Measurements from ENCODE around the gene PIK3IP1. TPM values are rescaled to one million over a fixed set of nuclear protein-coding genes. Genes with fewer than 3 reads are reported as not detected.
A peak's percentile ranks its signal among the peaks of the same experiment; 100 is the strongest.

The PIK3IP1 gene
- total and polyA plus RNA-seq, 10 donors = 36.1 to 152 (median 97.8) TPM

GRCh38 chr22:31284281-31285155, 7.8 kb downstream of the PIK3IP1 start:
- DNase-seq = no peak
- Histone ChIP-seq H3K9me3 (no peaks in the 10 kb centered on the region), H3K27ac (peak overlapping the region; percentile 98 to 100 (median 99)), H3K4me3 (peak overlapping the region in 1 of 8 donors; percentile 40), H3K27me3 (replicated peaks in 1 of 7) (no peaks in the 10 kb centered on the region), H3K4me1 (peaks cover 42 to 100% (median 82%) of the 10 kb centered on the region in 6 donors), H3K36me3 (peaks cover 3 to 99% (median 71%) of the 10 kb centered on the region in 6 donors)
- TF ChIP-seq POLR2A (IDR thresholded peaks at IDR 0.05) (no peak), POLR2AphosphoS5 (IDR thresholded peaks at IDR 0.05) (peak in 2 of 3 donors; percentile 70)
- WGBS, 5 donors = 21 to 27% (median 25%) methylated on average over 3 of the region's 3 CpGs
- intact Hi-C loops (cut with DNase I; ENCODE audit: low total_unique reads) = no loop called here

- Histone ChIP-seq H3K27ac (peak overlapping the region in 7 of 8 donors; percentile 7 to 99 (median 98)), H3K4me1 (peaks cover 27 to 99% (median 66%) of the 10 kb centered on the region in 6 donors), H3K27me3 (replicated peaks in 1 of 7) (no peaks in the 10 kb centered on the region), H3K9me3 (no peaks in the 10 kb centered on the region), H3K36me3 (peaks cover 3 to 99% (median 73%) of the 10 kb centered on the region in 6 donors), H3K4me3 (no peak overlapping the region)
- WGBS, 5 donors = 78 to 86% (median 85%) methylated on average over 5 to 8 of the region's 8 CpGs
- TF ChIP-seq POLR2AphosphoS5 (IDR thresholded peaks at IDR 0.05) (peak; percentile 44 to 82 (median 51)), POLR2A (IDR thresholded peaks at IDR 0.05) (no peak)
- DNase-seq = no peak
- intact Hi-C loops (cut with DNase I; ENCODE audit: low total_unique reads) = no loop called here
These were observed 9.4 kb downstream of the PIK3IP1 start for GRCh38 chr22:31282748-31283468.

DNA sequence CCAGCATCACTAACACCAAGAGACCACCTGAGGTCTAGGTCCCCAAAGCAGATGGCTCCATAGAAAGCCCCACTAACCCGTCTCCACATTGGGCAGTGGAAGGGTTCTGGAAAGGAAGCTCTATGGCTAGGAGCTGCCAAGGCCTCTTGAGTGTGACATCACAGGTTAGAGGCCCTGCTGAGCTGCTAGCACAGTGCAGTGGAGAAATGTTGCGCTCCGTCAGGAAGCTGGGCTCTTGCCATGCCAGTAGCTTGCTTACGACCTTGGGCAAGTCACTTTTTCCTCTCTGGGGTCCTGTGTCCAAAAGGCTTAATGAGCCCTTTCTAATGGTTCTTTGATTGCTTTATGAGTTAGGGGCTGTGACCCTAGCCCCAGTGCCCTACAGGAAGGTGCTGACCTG, 10.6 kb downstream of the PIK3IP1 start:
- Histone ChIP-seq H3K27ac (peak overlapping the region in 7 of 8 donors; percentile 20 to 99 (median 98)), H3K4me1 (peaks cover 20 to 90% (median 54%) of the 10 kb centered on the region in 6 donors), H3K36me3 (peaks cover 3 to 99% (median 79%) of the 10 kb centered on the region in 6 donors), H3K27me3 (replicated peaks in 1 of 7) (no peaks in the 10 kb centered on the region), H3K9me3 (no peaks in the 10 kb centered on the region), H3K4me3 (no peak overlapping the region)
- WGBS, 5 donors = 9 to 57% (median 47%) methylated on average over 4 of the region's 4 CpGs
- intact Hi-C loops (cut with DNase I; ENCODE audit: low total_unique reads) = no loop called here
- no peak for DNase-seq
- TF ChIP-seq POLR2AphosphoS5 (IDR thresholded peaks at IDR 0.05) = peak in 2 of 3 donors; percentile 64 to 66
- no peak for TF ChIP-seq CTCF (IDR thresholded peaks at IDR 0.05 in 8 of 11, conservative IDR thresholded peaks at IDR 0.05 in 3 of 11)
- TF ChIP-seq POLR2A (IDR thresholded peaks at IDR 0.05) = no peak

DNA sequence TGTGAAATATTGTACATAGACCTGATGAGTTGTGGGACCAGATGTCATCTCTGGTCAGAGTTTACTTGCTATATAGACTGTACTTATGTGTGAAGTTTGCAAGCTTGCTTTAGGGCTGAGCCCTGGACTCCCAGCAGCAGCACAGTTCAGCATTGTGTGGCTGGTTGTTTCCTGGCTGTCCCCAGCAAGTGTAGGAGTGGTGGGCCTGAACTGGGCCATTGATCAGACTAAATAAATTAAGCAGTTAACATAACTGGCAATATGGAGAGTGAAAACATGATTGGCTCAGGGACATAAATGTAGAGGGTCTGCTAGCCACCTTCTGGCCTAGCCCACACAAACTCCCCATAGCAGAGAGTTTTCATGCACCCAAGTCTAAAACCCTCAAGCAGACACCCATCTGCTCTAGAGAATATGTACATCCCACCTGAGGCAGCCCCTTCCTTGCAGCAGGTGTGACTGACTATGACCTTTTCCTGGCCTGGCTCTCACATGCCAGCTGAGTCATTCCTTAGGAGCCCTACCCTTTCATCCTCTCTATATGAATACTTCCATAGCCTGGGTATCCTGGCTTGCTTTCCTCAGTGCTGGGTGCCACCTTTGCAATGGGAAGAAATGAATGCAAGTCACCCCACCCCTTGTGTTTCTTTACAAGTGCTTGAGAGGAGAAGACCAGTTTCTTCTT, 12.3 kb downstream of the PIK3IP1 start:
- Histone ChIP-seq H3K27ac (peak overlapping the region in 7 of 8 donors; percentile 1 to 99 (median 64)), H3K9me3 (no peaks in the 10 kb centered on the region)
- TF ChIP-seq CTCF (IDR thresholded peaks at IDR 0.05 in 8 of 11, conservative IDR thresholded peaks at IDR 0.05 in 3 of 11) (no peak), POLR2AphosphoS5 (IDR thresholded peaks at IDR 0.05) (peak in 2 of 3 donors; percentile 6 to 77)

More for the DNA sequence above, 12.3 kb downstream of the PIK3IP1 start:
- peaks cover 3 to 98% (median 88%) of the 10 kb centered on the region in 6 donors for H3K36me3 ChIP-seq
- no peak for DNase-seq
- H3K27me3 ChIP-seq (replicated peaks in 1 of 7) = no peaks in the 10 kb centered on the region
- H3K4me1 ChIP-seq = peaks cover 4 to 73% (median 36%) of the 10 kb centered on the region in 6 donors
- intact Hi-C loops (cut with DNase I; ENCODE audit: low total_unique reads) = loop anchor here (10.0 kb wide), 1 partner anchor 65 kb away; the partner anchor contains the start of gene LIMK2
- no peak overlapping the region for H3K4me3 ChIP-seq

All from spleen (tissue), 11 donors.